HepG2 (cell line): ENCODE data around the gene CFAP99. TPM values are rescaled to one million over a fixed set of nuclear protein-coding genes. Genes with fewer than 3 reads are reported as not detected.

ENCODE experiments used
- ATAC-seq: fragments of 200-7000 bp; cut with Tn5 transposase; 3 replicates; pipeline ENCODE4 v1.9.1; 2020; ENCODE audit warnings: mild to moderate bottlenecking, moderate library complexity
- BruUV-seq: library from RNA; stranded (reverse); fragments of 400-500 nt; replicated peaks from 2 replicates; lab custom pipeline; 2021; lab: Mats Ljungman, UMichigan
- CTCF ChIA-PET: fragments of 300-600 bp; formaldehyde crosslinking; extraction: SDS; loops from one replicate; lab custom pipeline; 2021; ENCODE audit warnings: low total read pairs, inconsistent platforms, low intra/inter-chr PET ratio; lab: Yijun Ruan, JAX
- POLR2A ChIA-PET: fragments of 350-600 bp; sonication (Branson Sonifier 250); formaldehyde crosslinking; loops from one replicate; lab custom pipeline; 2020; ENCODE audit warnings: antibody characterized with exemption, inconsistent platforms; lab: Yijun Ruan, JAX
- DNase-seq: peaks from one replicate; pipeline ENCODE4 v3.0.0-alpha.2; 2015; ENCODE audit warnings: low spot score
- FAIRE-seq: peaks from 3 replicates; lab custom pipeline; 2011; peaks lifted over from hg19 to GRCh38; lab: Jason Lieb, UNC
- H2AFZ ChIP-seq: one replicate; pipeline ENCODE4 v1.6.1; 2011; ENCODE audit warnings: low read length, inconsistent platforms
- H3K27ac ChIP-seq: fragments of 300-600 bp; 3 replicates; pipeline ENCODE4 v1.8.0; 2011; ENCODE audit warnings: mixed run types, mild to moderate bottlenecking, mixed read lengths, low read length, inconsistent platforms; ENCODE audit not compliant: insufficient read depth; ENCODE audit errors: extremely low read length
- H3K27me3 ChIP-seq, 2 experiments: fragments of 200-600 bp in 1 of 2; 2 replicates in 1 of 2; 3 replicates in 1 of 2; pipeline versions ENCODE4 v1.6.0 to v1.8.0; 2011; ENCODE audit warnings: low read length in 2 of 2, mild to moderate bottlenecking in 2 of 2, moderate library complexity in 2 of 2, inconsistent platforms in 1 of 2; ENCODE audit not compliant: insufficient read depth in 2 of 2, control insufficient read depth in 1 of 2
- H3K36me3 ChIP-seq, 2 experiments: fragments of 200-600 bp in 1 of 2; replicated peaks in 1 of 2; 2 replicates in 1 of 2; 3 replicates in 1 of 2; pipeline versions ENCODE4 v1.5.1 to v1.8.0; 2011; ENCODE audit warnings: low read length in 2 of 2, inconsistent platforms in 1 of 2; ENCODE audit not compliant: insufficient read depth in 2 of 2, control insufficient read depth in 1 of 2
- H3K4me1 ChIP-seq: 2 replicates; pipeline ENCODE4 v1.5.1; 2012; ENCODE audit warnings: low read length, inconsistent platforms; ENCODE audit not compliant: insufficient read depth
- H3K4me2 ChIP-seq: 2 replicates; pipeline ENCODE4 v1.6.0; 2011; ENCODE audit warnings: low read depth, low read length, inconsistent platforms
- H3K4me3 ChIP-seq, 3 experiments: fragments of 200-600 bp in 1 of 3; sonication (generic), shearing (Covaris generic) in 1 of 3; replicated peaks in 1 of 3; 2 replicates each; pipeline ENCODE4 v1.5.1; 2011 to 2016; ENCODE audit warnings: low read length in 3 of 3, inconsistent platforms in 2 of 3, low read depth in 2 of 3, mild to moderate bottlenecking in 2 of 3, control low read depth in 1 of 3, mixed read lengths in 1 of 3; ENCODE audit not compliant: insufficient read depth in 1 of 3
- H3K79me2 ChIP-seq: one replicate; pipeline ENCODE4 v1.6.1; 2011; ENCODE audit warnings: low read length, inconsistent platforms; ENCODE audit not compliant: insufficient read depth
- H3K9ac ChIP-seq: 2 replicates; pipeline ENCODE4 v1.6.0; 2011; ENCODE audit warnings: mild to moderate bottlenecking, low read depth, low read length, inconsistent platforms; ENCODE audit not compliant: insufficient read depth
- H3K9me3 ChIP-seq: 2 replicates; pipeline ENCODE4 v1.5.1; 2012; ENCODE audit warnings: mild to moderate bottlenecking, low read length
- H4K20me1 ChIP-seq: 2 replicates; pipeline ENCODE4 v1.6.0; 2011; ENCODE audit warnings: inconsistent platforms, mild to moderate bottlenecking, low read length, moderate library complexity; ENCODE audit not compliant: insufficient read depth
- CREB1 ChIP-seq, 2 experiments: fragments of 450-650 bp in 1 of 2; IDR thresholded peaks; 2 replicates each; pipeline ENCODE4 v1.6.1; 2016 to 2017; ENCODE audit warnings: control low read depth in 1 of 2, mild to moderate bottlenecking in 1 of 2, missing compliant biosample characterization in 1 of 2, missing genetic modification characterization in 1 of 2
- FOXK1 ChIP-seq: sonication (generic); formaldehyde crosslinking; IDR thresholded peaks from 2 replicates; pipeline ENCODE4 v1.4.0; 2020; ENCODE audit warnings: low read depth, missing genetic modification reagents, borderline replicate concordance
- FOXO4 ChIP-seq: sonication (generic); formaldehyde crosslinking; conservative IDR thresholded peaks from 2 replicates; pipeline ENCODE4 v1.8.1; 2023; ENCODE audit warnings: missing genetic modification reagents
- HDAC6 ChIP-seq: fragments of 200-600 bp; sonication (generic); IDR thresholded peaks from 2 replicates; pipeline ENCODE4 v1.7.0; 2017; ENCODE audit warnings: mild to moderate bottlenecking, antibody characterized with exemption, low read length, low read depth
- KLF12 ChIP-seq: sonication (generic); formaldehyde crosslinking; IDR thresholded peaks from 2 replicates; pipeline ENCODE4 v1.4.0; 2020; ENCODE audit warnings: missing genetic modification reagents, borderline replicate concordance
- MEIS1 ChIP-seq: sonication (generic); formaldehyde crosslinking; IDR thresholded peaks from 2 replicates; pipeline ENCODE4 v1.9.0; 2021; ENCODE audit warnings: mild to moderate bottlenecking, missing genetic modification reagents, moderate library complexity, borderline replicate concordance
- MXD4 ChIP-seq: IDR thresholded peaks from 2 replicates; pipeline ENCODE4 v1.6.1; 2016; ENCODE audit warnings: mild to moderate bottlenecking, missing biosample characterization, missing genetic modification reagents
- NR1H2 ChIP-seq: sonication (generic); formaldehyde crosslinking; IDR thresholded peaks from 2 replicates; pipeline ENCODE4 v1.8.1; 2022; ENCODE audit warnings: low read depth, missing genetic modification reagents, borderline replicate concordance
- PBX2 ChIP-seq: IDR thresholded peaks from 2 replicates; pipeline ENCODE4 v1.6.1; 2016; ENCODE audit warnings: control low read depth
- POLR2G ChIP-seq: fragments of 200-400 bp; formaldehyde crosslinking; IDR thresholded peaks from 2 replicates; pipeline ENCODE4 v1.6.1; 2018; ENCODE audit warnings: mild to moderate bottlenecking, low read depth, low read length, moderate library complexity
- TBX2 ChIP-seq: sonication (generic); formaldehyde crosslinking; IDR thresholded peaks from 2 replicates; pipeline ENCODE4 v1.5.0; 2020; ENCODE audit warnings: missing genetic modification reagents, mild to moderate bottlenecking, borderline replicate concordance
- TRIM24 ChIP-seq: sonication (generic); formaldehyde crosslinking; IDR thresholded peaks from 2 replicates; pipeline ENCODE4 v1.8.0; 2022; ENCODE audit warnings: mild to moderate bottlenecking, missing genetic modification reagents
- XBP1 ChIP-seq: sonication (generic); formaldehyde crosslinking; IDR thresholded peaks from 2 replicates; pipeline ENCODE4 v1.5.0; 2020; ENCODE audit warnings: missing genetic modification reagents
- ZBTB43 ChIP-seq: sonication (generic); formaldehyde crosslinking; conservative IDR thresholded peaks from 2 replicates; pipeline ENCODE4 v1.4.0; 2020; ENCODE audit warnings: missing genetic modification reagents
- ZBTB7B ChIP-seq: sonication (generic); formaldehyde crosslinking; IDR thresholded peaks from 2 replicates; pipeline ENCODE4 v1.4.0; 2020; ENCODE audit warnings: missing genetic modification reagents
- ZNF143 ChIP-seq: sonication (generic); formaldehyde crosslinking; IDR thresholded peaks from 2 replicates; pipeline ENCODE4 v1.4.0; 2020; ENCODE audit warnings: missing genetic modification reagents
- ZNF20 ChIP-seq: sonication (generic); formaldehyde crosslinking; IDR thresholded peaks from 2 replicates; pipeline ENCODE4 v1.4.0; 2020; ENCODE audit warnings: mild to moderate bottlenecking, moderate library complexity, missing genetic modification reagents
- ZNF256 ChIP-seq: sonication (generic); formaldehyde crosslinking; conservative IDR thresholded peaks from 2 replicates; pipeline ENCODE4 v1.4.0; 2020; ENCODE audit warnings: missing genetic modification reagents
- ZNF274 ChIP-seq: sonication (generic); formaldehyde crosslinking; IDR thresholded peaks from 2 replicates; pipeline ENCODE4 v1.5.1; 2020; ENCODE audit warnings: mild to moderate bottlenecking, missing genetic modification reagents
- ZNF605 ChIP-seq: sonication (generic); formaldehyde crosslinking; IDR thresholded peaks from 2 replicates; pipeline ENCODE4 v1.8.0; 2022; ENCODE audit warnings: mild to moderate bottlenecking, missing genetic modification reagents
- ZNF619 ChIP-seq: sonication (generic); formaldehyde crosslinking; IDR thresholded peaks from 2 replicates; pipeline ENCODE4 v1.4.0; 2020; ENCODE audit warnings: mild to moderate bottlenecking, missing genetic modification reagents
- WGBS: methylation state at CpG from one replicate; pipeline ENCODE4 v1.1.6; 2017; ENCODE audit warnings: low lambda C conversion rate; 5-methylcytosine and 5-hydroxymethylcytosine counted together
- in situ Hi-C: cut with HindIII; loops from 2 replicates; pipeline ENCODE4 v1.10.0; 2017; ENCODE audit warnings: low pct_unique_long_range_greater_than_20kb; ENCODE audit not compliant: extremely low pct_ligation_motif_present
- intact Hi-C: fragments of 100-400 bp; cut with micrococcal nuclease; formaldehyde crosslinking; loops from one replicate; pipeline ENCODE4 v1.10.0; 2022; ENCODE audit not compliant: unreplicated experiment
- polyA plus RNA-seq, 8 experiments: library from polyadenylated mRNA; depleted of rRNA in 3 of 8; stranded (reverse) in 7 of 8; unstranded in 1 of 8; fragments of >200 nt; fragmentation: Illumina TruSeq in 4 of 8; extraction: Trizol in 4 of 8; gene quantifications; 2 replicates each; pipeline versions ENCODE4 v1.2.1 to v1.2.3, GENCODE V29; 2011 to 2016; ENCODE audit warnings: low read depth in 4 of 8, missing spikeins in 1 of 8, mixed read lengths in 1 of 8; ENCODE audit not compliant: insufficient read depth in 1 of 8
- total RNA-seq, 5 experiments: library from RNA; depleted of rRNA; stranded (reverse); fragments of >200 nt; fragmentation: Illumina TruSeq; extraction: Trizol; gene quantifications; 2 replicates each; pipeline ENCODE4 v1.2.3, GENCODE V29; 2016; ENCODE audit warnings: low read depth in 1 of 5

CFAP99 gene
- total and polyA plus RNA-seq, 2 of the 13 experiments (the other 11 are each of a cell fraction or from before 2014, with no cell fraction given): not detected

- Histone ChIP-seq H3K79me2 (peaks cover 55% of the 10 kb centered on the region), H3K36me3 (peaks cover 0 to 19% of the 10 kb centered on the region in 2 experiments; a peak in 3 of 5 replicates), H3K27me3 (no peaks in the 10 kb centered on the region; a peak in 1 of 5 replicates), H3K4me2 (peak within 1 kb of the TSS; percentile 95), H3K27ac (peak within 1 kb of the TSS; percentile 93), H3K4me1 (peaks cover 44% of the 10 kb centered on the region), H4K20me1 (peaks cover 29% of the 10 kb centered on the region), H3K4me3 (peak within 1 kb of the TSS; percentile 84 to 93 (median 86)), H2AFZ (no peak within 1 kb of the TSS), H3K9ac (peak within 1 kb of the TSS; percentile 96), H3K9me3 (no peaks in the 10 kb centered on the region)
- DNase-seq (peak; percentile 93), FAIRE-seq (peak; percentile 70), ATAC-seq (peak; percentile 91)
- ChIA-PET POLR2A (interaction anchor here (0.6 to 3.4 kb wide), 11 partner anchors 17 to 1157 kb away, joined by 3 to 25 read pairs (median 4); partner anchors contain the start of genes FAM193A, HAUS3 and POLN), CTCF (no interaction called here)
- in situ Hi-C loops (no loop called here), intact Hi-C loops (loop anchor here (2.0 to 10.0 kb wide), 2 partner anchors 68 to 224 kb away; partner anchors contain the start of genes FAM193A, HAUS3 and POLN)
- 0% methylated on average over 17 of the region's 74 CpGs for WGBS
- BruUV-seq: TSS peak; percentile 59
- no peak for TF ChIP-seq HDAC6
- no peak; the same call in 1 of the 2 replicates for TF ChIP-seq XBP1
- peak; percentile 64; the same call in 1 of the 2 replicates for TF ChIP-seq ZBTB43 (CRISPR knock-in tag)
- TF ChIP-seq ZNF143: peak; percentile 77
- peak; percentile 74 for TF ChIP-seq ZNF20 (CRISPR knock-in tag)
- TF ChIP-seq ZNF619 (CRISPR knock-in tag): no peak
- TF ChIP-seq TRIM24 (CRISPR knock-in tag): no peak
- no peak for TF ChIP-seq NR1H2 (CRISPR knock-in tag)
- no peak for TF ChIP-seq MEIS1 (CRISPR knock-in tag)
- TF ChIP-seq ZNF274 (CRISPR knock-in tag): peak; percentile 87
- no peak for TF ChIP-seq FOXO4 (CRISPR knock-in tag)
- TF ChIP-seq ZNF605: peak; percentile 17; the same call in 1 of the 2 replicates
- peak; percentile 89 for TF ChIP-seq ZNF256
- TF ChIP-seq TBX2 (CRISPR knock-in tag): peak; percentile 77
- peak; percentile 51; the same call in 1 of the 2 replicates for TF ChIP-seq CREB1 (IDR thresholded peaks at IDR 0.05)
- no peak; the same call in 1 of the 2 replicates for TF ChIP-seq CREB1 (CRISPR knock-in tag; IDR thresholded peaks at IDR 0.05)
- peak; percentile 46; the same call in 1 of the 2 replicates for TF ChIP-seq ZBTB7B (CRISPR knock-in tag)
- peak; percentile 81 for TF ChIP-seq PBX2 (CRISPR knock-in tag)
- peak; percentile 20; the same call in 1 of the 2 replicates for TF ChIP-seq FOXK1
- peak; percentile 30; the same call in 1 of the 2 replicates for TF ChIP-seq KLF12
- 0 out of 2 replicates have a peak, but pooled peaks have one; percentile 33 for TF ChIP-seq MXD4 (CRISPR knock-in tag)
- TF ChIP-seq POLR2G: peak; percentile 77
These were observed 49.9 kb downstream of the CFAP99 start, which contains the start of gene RNF4 for GRCh38 chr4:2468456-2469191. TSS of gene RNF4 (plus strand) at chr4:2469106. CDS start at chr4:2490494, 21,388 bp downstream.
